Fibroblast of pulmonary artery (primary cell): ENCODE data around the gene SLC22A7.

Experiments used
- DNase-seq: peaks from one replicate; pipeline ENCODE4 v3.0.0-alpha.2; 2010; ENCODE audit warnings: low read depth
- H3K4me3 ChIP-seq: replicated peaks from 2 replicates; pipeline ENCODE4 v1.5.1; 2011; ENCODE audit warnings: low read depth, mild to moderate bottlenecking, control low read depth, low read length, moderate library complexity
- TF ChIP-seq, protein P1 (sequence below): IDR thresholded peaks from 2 replicates; pipeline ENCODE4 v1.5.1; 2011; ENCODE audit warnings: mild to moderate bottlenecking, control low read depth, low read length, inconsistent platforms; ENCODE audit errors: missing control alignments

The SLC22A7 gene

DNA sequence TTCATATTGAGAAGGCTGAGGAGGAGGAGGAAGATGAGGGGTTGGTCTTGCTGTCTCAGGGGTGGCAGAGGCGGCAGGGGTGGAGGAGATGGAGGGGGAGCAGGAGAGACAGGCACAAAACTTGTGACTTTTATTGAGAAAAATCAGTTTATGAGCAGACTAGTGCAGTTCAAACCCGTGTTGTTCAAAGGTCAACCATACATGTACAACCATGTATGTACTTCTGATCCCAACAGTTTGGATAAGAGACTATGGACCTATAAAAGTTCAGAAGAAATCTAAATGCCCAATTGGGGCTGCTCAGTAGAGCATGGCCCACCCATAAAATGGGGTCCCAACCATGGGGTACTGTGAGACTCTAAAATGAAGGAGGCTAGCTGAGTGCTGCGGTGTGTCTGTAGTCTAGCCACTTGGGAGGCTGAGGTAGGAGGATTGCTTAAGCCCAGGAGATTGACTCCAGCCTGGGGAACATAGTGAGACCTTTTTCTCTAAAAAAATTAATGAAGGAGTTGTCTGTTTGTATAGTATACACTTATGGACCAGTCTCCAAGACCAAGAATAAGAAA is 7.6 kb upstream of the SLC22A7 start:
- TF ChIP-seq, protein P1, sequence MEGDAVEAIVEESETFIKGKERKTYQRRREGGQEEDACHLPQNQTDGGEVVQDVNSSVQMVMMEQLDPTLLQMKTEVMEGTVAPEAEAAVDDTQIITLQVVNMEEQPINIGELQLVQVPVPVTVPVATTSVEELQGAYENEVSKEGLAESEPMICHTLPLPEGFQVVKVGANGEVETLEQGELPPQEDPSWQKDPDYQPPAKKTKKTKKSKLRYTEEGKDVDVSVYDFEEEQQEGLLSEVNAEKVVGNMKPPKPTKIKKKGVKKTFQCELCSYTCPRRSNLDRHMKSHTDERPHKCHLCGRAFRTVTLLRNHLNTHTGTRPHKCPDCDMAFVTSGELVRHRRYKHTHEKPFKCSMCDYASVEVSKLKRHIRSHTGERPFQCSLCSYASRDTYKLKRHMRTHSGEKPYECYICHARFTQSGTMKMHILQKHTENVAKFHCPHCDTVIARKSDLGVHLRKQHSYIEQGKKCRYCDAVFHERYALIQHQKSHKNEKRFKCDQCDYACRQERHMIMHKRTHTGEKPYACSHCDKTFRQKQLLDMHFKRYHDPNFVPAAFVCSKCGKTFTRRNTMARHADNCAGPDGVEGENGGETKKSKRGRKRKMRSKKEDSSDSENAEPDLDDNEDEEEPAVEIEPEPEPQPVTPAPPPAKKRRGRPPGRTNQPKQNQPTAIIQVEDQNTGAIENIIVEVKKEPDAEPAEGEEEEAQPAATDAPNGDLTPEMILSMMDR: no peak
- no peak for DNase-seq
- H3K4me3 ChIP-seq: no peak overlapping the region

DNA sequence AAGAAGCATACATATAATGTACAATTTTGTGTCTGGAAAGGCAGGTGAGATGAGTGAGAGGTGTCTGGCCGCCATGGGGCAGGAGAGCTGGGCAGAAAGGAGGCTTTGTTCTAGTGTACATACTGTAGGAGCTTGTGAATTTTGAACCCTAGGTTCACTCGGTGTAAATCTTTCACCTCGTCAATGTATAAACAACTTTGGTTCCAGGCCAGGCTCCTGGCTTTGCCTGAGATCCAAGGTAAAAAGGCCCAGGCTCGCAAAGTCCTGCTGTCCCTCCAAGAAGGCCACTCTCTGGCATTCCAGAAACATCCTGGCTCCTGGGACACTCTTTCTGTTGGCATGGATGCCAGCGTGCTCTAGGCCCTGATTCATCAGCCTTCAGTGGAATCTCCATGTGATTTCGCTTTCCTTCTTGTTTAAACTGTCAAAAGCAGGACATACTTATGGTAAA is 7.1 kb upstream of the SLC22A7 start:
- TF ChIP-seq, protein P1: no peak
- DNase-seq: no peak
- H3K4me3 ChIP-seq: no peak overlapping the region

DNA sequence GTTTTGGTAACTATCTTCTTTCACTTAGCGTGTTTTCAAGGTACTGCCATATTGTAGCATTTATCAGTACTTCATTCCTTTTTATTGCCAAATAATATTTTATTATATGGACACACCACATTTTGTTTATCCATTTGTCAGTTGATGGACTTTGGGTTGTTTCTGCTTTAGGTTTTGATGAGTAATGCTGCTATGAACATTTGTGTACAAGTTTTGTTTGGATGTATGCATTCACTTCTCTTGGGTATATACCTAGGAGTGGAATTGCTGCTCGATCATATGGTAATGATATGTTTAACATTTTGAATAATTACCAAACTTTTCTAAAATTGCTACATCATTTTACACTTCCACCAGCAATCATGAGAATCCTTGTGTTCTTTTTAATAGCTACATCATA is 6.4 kb upstream of the SLC22A7 start:
- TF ChIP-seq, protein P1: no peak
- DNase-seq: no peak
- no peak overlapping the region for H3K4me3 ChIP-seq

DNA sequence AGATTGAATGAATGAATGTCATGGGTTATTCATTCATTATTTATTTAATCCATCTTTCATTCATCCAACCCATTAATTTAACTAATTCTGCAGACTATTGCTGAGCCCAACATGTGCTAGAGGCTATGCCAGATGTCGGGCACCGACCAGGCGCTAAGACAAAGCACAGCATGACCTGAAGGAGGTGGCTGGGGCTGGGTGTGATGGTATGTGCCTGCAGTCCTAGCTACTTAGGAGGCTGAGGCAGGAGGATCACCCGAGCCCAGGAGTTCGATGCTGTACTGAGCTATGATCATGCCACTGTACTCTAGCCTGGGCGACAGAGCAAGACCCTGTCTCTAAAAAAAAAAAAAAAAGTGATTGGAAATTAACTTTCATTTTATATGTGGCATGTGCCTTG is 5.7 kb upstream of the SLC22A7 start:
- DNase-seq: no peak
- TF ChIP-seq, protein P1: no peak
- no peak overlapping the region for H3K4me3 ChIP-seq

DNA sequence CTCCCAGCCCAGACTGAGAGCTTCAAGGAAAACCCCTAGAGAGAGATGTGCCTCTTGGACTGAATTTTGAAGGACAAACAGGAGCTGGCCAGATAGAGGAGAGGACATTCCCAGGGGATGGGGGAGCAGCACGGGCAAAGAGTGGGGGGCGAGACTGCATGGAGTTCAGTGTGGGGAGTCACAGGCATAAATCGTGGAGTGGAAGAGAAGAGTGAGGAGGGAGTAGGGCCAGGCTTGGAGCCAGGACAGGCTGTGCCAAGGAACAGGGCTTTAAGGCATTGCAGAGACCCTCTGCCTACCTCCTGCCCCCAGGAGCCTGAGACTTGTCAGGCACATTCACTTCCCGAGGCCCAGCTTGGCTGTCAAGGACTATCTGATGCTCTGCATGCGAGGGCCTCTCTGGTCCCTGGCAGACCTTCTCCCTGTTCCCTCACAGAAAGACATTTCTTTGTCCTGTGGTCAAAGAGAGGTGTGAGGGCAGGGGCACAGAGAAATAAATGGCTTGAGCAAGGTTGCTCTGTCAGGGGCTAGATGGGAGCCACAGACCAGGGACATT is 5.2 kb upstream of the SLC22A7 start:
- DNase-seq: no peak
- TF ChIP-seq, protein P1: no peak
- no peak overlapping the region for H3K4me3 ChIP-seq

DNA sequence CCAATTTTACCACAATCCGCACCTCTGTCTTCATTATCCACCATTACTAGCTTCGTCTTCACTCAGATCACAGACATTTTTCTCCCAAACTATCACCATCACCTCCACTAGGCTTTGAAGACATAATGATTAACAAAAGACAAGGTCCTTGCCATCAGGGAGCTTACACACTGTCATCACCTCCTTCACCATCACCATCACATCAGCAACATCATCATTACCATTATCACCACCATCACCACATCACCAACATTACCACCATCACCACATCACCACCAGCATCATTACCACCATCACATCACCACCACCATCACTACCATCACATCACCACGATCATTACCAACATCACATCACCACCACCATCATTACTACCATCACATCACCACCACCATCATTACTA is 4.4 kb upstream of the SLC22A7 start:
- DNase-seq: no peak
- TF ChIP-seq, protein P1: no peak
- no peak overlapping the region for H3K4me3 ChIP-seq

DNA sequence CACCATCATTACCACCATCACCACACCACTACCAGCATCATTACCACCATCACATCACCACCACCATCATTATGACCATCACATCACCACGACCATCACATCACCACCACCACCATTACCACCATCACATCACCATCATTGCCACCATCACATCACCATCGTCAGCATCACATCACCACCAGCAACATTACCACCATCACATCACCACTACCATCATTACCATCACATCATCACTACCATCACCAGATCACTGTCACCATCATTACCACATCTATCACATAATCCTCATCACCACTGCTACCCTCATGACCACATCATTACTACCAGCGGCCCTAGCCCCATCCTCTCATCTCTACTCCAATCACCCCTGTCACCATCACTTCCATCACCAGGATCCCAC is 3.5 kb upstream of the SLC22A7 start:
- DNase-seq: no peak
- TF ChIP-seq, protein P1: no peak
- no peak overlapping the region for H3K4me3 ChIP-seq
